SH-SY5Y (cell line): ENCODE results near the gene RAPGEF3.

Experiments used
- GATA2 ChIP-seq: IDR thresholded peaks from 2 replicates; pipeline ENCODE4 v1.6.1; 2011; ENCODE audit warnings: mild to moderate bottlenecking, low read depth, low read length
- GATA3 ChIP-seq: IDR thresholded peaks from 2 replicates; pipeline ENCODE4 v1.6.1; 2011; ENCODE audit warnings: low read depth, mild to moderate bottlenecking, low read length, moderate library complexity

DNA sequence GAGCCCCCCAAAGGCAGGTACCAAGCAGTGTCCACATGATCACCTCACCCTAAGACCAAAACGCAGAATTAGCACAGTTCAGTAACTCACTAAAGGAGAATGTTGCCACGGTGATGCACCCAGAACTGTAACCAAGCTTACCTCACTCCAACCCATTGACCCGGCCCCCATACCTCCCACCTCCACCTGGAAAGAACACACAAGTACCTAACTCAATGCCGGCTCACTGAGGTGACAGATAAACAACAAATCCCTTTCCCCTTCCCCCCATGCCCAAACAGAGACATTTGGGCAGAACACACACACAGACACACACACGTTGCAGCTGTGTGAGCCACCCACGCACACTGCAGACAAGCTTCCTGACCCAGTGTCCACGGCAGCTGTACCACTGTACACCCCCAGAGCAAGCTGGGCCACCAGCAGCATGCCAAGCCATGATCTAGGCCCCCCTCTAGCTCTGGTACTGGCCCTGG lies 1.3 kb downstream of the RAPGEF3 start:
- TF ChIP-seq GATA2 (no peak), GATA3 (no peak)
